OCI-LY7 (cell line): Measurements from ENCODE around the gene DLGAP3. TPM values are rescaled to one million over a fixed set of nuclear protein-coding genes. Genes with fewer than 3 reads are reported as not detected.
A peak's percentile ranks its signal among the peaks of the same experiment; 100 is the strongest.

Experiments used
- BruUV-seq: library from RNA; stranded (reverse); fragments of 400-500 nt; replicated peaks from 2 replicates; lab custom pipeline; 2021; lab: Mats Ljungman, UMichigan
- CTCF ChIA-PET: fragments of 300-600 bp; sonication (Branson Sonifier 250); formaldehyde crosslinking; loops from one replicate; lab custom pipeline; 2022; ENCODE audit warnings: antibody characterized with exemption; ENCODE audit not compliant: unreplicated experiment; lab: Charles Lee
- POLR2A ChIA-PET: fragments of 300-600 bp; sonication (Branson Sonifier 250); formaldehyde crosslinking; loops from one replicate; lab custom pipeline; 2022; ENCODE audit warnings: antibody characterized with exemption; lab: Charles Lee
- DNase-seq: peaks from one replicate; pipeline ENCODE4 v3.0.0-alpha.2; 2015; ENCODE audit warnings: low spot score
- H2AFZ ChIP-seq: fragments of 200-600 bp; sonication (generic), shearing (Covaris generic); 2 replicates; pipeline ENCODE4 v1.6.1; 2014; ENCODE audit warnings: mild to moderate bottlenecking, antibody characterized with exemption, low read length, moderate library complexity
- H3K27ac ChIP-seq: fragments of 200-600 bp; sonication (generic); 2 replicates; pipeline ENCODE4 v1.5.1; 2014; ENCODE audit warnings: mixed run types, low read depth, mild to moderate bottlenecking, moderate library complexity, low read length, inconsistent platforms; ENCODE audit not compliant: poor library complexity, severe bottlenecking
- H3K36me3 ChIP-seq: fragments of 200-600 bp; sonication (generic); 2 replicates; pipeline ENCODE4 v1.6.1; 2014; ENCODE audit warnings: mild to moderate bottlenecking, antibody characterized with exemption, low read length, moderate library complexity, mixed read lengths; ENCODE audit not compliant: insufficient read depth
- H3K4me1 ChIP-seq: fragments of 200-600 bp; sonication (generic); 2 replicates; pipeline ENCODE4 v1.5.1; 2014; ENCODE audit warnings: mild to moderate bottlenecking, low read length; ENCODE audit not compliant: insufficient read depth, poor library complexity, severe bottlenecking
- H3K4me2 ChIP-seq: fragments of 200-600 bp; sonication (generic); 2 replicates; pipeline ENCODE4 v1.6.1; 2014; ENCODE audit warnings: mild to moderate bottlenecking, low read length
- H3K4me3 ChIP-seq: fragments of 200-600 bp; sonication (generic); 2 replicates; pipeline ENCODE4 v1.5.1; 2014; ENCODE audit warnings: mild to moderate bottlenecking, low read depth, low read length; ENCODE audit not compliant: poor library complexity, severe bottlenecking
- H3K79me2 ChIP-seq: fragments of 200-600 bp; sonication (generic); 2 replicates; pipeline ENCODE4 v1.6.1; 2016; ENCODE audit warnings: low read depth, mild to moderate bottlenecking, low read length, moderate library complexity, mixed read lengths; ENCODE audit not compliant: insufficient read depth
- H3K9me2 ChIP-seq: fragments of 200-600 bp; sonication (generic); 2 replicates; pipeline ENCODE4 v1.6.1; 2016; ENCODE audit warnings: mild to moderate bottlenecking, low read length, mixed read lengths; ENCODE audit not compliant: insufficient read depth
- H3K9me3 ChIP-seq: fragments of 200-600 bp; sonication (generic); 2 replicates; pipeline ENCODE4 v1.6.1; 2014; ENCODE audit warnings: mild to moderate bottlenecking, mixed run types, low read length, mixed read lengths
- H4K20me1 ChIP-seq: fragments of 200-600 bp; sonication (generic); 2 replicates; pipeline ENCODE4 v1.6.1; 2014; ENCODE audit warnings: mild to moderate bottlenecking, antibody characterized with exemption, low read length, moderate library complexity, mixed read lengths; ENCODE audit not compliant: insufficient read depth
- CTCF ChIP-seq: fragments of 200-600 bp; sonication (generic); conservative IDR thresholded peaks from 2 replicates; pipeline ENCODE4 v1.5.1; 2014; ENCODE audit warnings: mild to moderate bottlenecking, antibody characterized with exemption, low read length, moderate library complexity, mixed read lengths
- EZH2phosphoT487 ChIP-seq: fragments of 200-600 bp; sonication (generic); IDR thresholded peaks from 2 replicates; pipeline ENCODE4 v1.6.1; 2018; ENCODE audit warnings: low read depth, borderline replicate concordance, mild to moderate bottlenecking, mixed run types, antibody characterized with exemption, low read length, moderate library complexity, mixed read lengths
- intact Hi-C: fragments of 100-400 bp; cut with micrococcal nuclease; formaldehyde crosslinking; loops from one replicate; pipeline ENCODE4 v1.10.0; 2022; ENCODE audit not compliant: unreplicated experiment
- total RNA-seq, 2 experiments: library from RNA; depleted of rRNA in 1 of 2; stranded (reverse); fragments of >200 nt in 1 of 2; shearing (Covaris generic) in 1 of 2; gene quantifications; 2 replicates each; pipeline ENCODE4 v1.2.3, GENCODE V29; 2014 to 2022

DLGAP3 gene
- total RNA-seq, 2 experiments from 2014 or later: 0.44 to 0.47 TPM

GRCh38 chr1:34868230-34869049 lies 61.0 kb downstream of the DLGAP3 start:
- H3K79me2 ChIP-seq: no peaks in the 10 kb centered on the region
- no peak for DNase-seq
- no peak overlapping the region for H3K4me2 ChIP-seq
- CTCF ChIA-PET: no interaction called here
- no peaks in the 10 kb centered on the region for H3K9me2 ChIP-seq
- H3K27ac ChIP-seq: no peak overlapping the region
- H2AFZ ChIP-seq: no peak overlapping the region
- no peaks in the 10 kb centered on the region for H4K20me1 ChIP-seq
- H3K36me3 ChIP-seq: no peaks in the 10 kb centered on the region
- POLR2A ChIA-PET: no interaction called here
- H3K4me1 ChIP-seq: no peaks in the 10 kb centered on the region
- no TSS peak for BruUV-seq
- no peaks in the 10 kb centered on the region for H3K9me3 ChIP-seq
- TF ChIP-seq EZH2phosphoT487: no peak
- intact Hi-C loops: loop anchor here (10.0 kb wide), 1 partner anchor 396 kb away; the partner anchor contains the start of gene ZMYM4
- H3K4me3 ChIP-seq: no peak overlapping the region

GRCh38 chr1:34867415-34867814 lies 62.0 kb downstream of the DLGAP3 start:
- Histone ChIP-seq H3K9me3 (no peaks in the 10 kb centered on the region), H3K79me2 (no peaks in the 10 kb centered on the region), H3K9me2 (no peaks in the 10 kb centered on the region), H4K20me1 (no peaks in the 10 kb centered on the region), H3K4me1 (no peaks in the 10 kb centered on the region), H3K4me3 (no peak overlapping the region), H3K4me2 (no peak overlapping the region), H3K36me3 (no peaks in the 10 kb centered on the region), H3K27ac (no peak overlapping the region), H2AFZ (no peak overlapping the region)
- no TSS peak for BruUV-seq
- no peak for DNase-seq
- TF ChIP-seq CTCF (no peak), EZH2phosphoT487 (no peak)
- POLR2A ChIA-PET: no interaction called here
- intact Hi-C loops: loop anchor here (10.0 kb wide), 1 partner anchor 397 kb away; the partner anchor contains the start of gene ZMYM4
- CTCF ChIA-PET: no interaction called here

GRCh38 chr1:34866762-34867109 lies 62.7 kb downstream of the DLGAP3 start:
- TF ChIP-seq EZH2phosphoT487 (no peak), CTCF (no peak)
- CTCF ChIA-PET: interaction anchor here (0.8 kb wide), 1 partner anchor 65 kb away, joined by 3 read pairs; no protein-coding TSS in a partner anchor
- H3K36me3 ChIP-seq: no peaks in the 10 kb centered on the region
- POLR2A ChIA-PET: interaction anchor here (0.6 kb wide), 1 partner anchor 330 kb away, joined by 3 read pairs; no protein-coding TSS in a partner anchor
- peak overlapping the region; percentile 64 for H3K4me3 ChIP-seq
- no peaks in the 10 kb centered on the region for H3K79me2 ChIP-seq
- H3K9me2 ChIP-seq: no peaks in the 10 kb centered on the region
- no peaks in the 10 kb centered on the region for H3K9me3 ChIP-seq
- DNase-seq: no peak
- no peaks in the 10 kb centered on the region for H4K20me1 ChIP-seq
- no peak overlapping the region for H3K27ac ChIP-seq
- peak overlapping the region; percentile 70 for H3K4me2 ChIP-seq
- no TSS peak for BruUV-seq
- H3K4me1 ChIP-seq: no peaks in the 10 kb centered on the region
- intact Hi-C loops: loop anchor here (10.0 kb wide), 1 partner anchor 398 kb away; the partner anchor contains the start of gene ZMYM4
- H2AFZ ChIP-seq: peak overlapping the region; percentile 71; the same call in 1 of the 2 replicates
